ENCODE results near the gene DOCK8. TPM values are rescaled to one million over a fixed set of nuclear protein-coding genes. Genes with fewer than 3 reads are reported as not detected.

Gene DOCK8
- total RNA-seq, 1 donor: under 0.01 TPM

GRCh38 chr9:495739-496138 lies 281.1 kb downstream of the DOCK8 start:
- Histone ChIP-seq H2AFZ (ENCODE audit: low read length) (no peak overlapping the region), H3K9me3 (ENCODE audit: low read depth, low read length) (no peaks in the 10 kb centered on the region), H4K20me1 (ENCODE audit: insufficient read depth, low read length) (no peaks in the 10 kb centered on the region), H3K4me2 (ENCODE audit: insufficient read depth, low read length) (no peak overlapping the region), H3K27me3 (ENCODE audit: insufficient read depth, low read length) (no peaks in the 10 kb centered on the region), H3K4me3 (ENCODE audit: insufficient read depth, low read length) (no peak overlapping the region), H3K27ac (ENCODE audit: low read depth, low read length) (no peak overlapping the region), H3K36me3 (ENCODE audit: insufficient read depth, low read length) (no peaks in the 10 kb centered on the region), H3K4me1 (ENCODE audit: insufficient read depth, low read length) (no peaks in the 10 kb centered on the region), H3K79me2 (ENCODE audit: insufficient read depth, low read length) (no peaks in the 10 kb centered on the region)
- TF ChIP-seq, protein P1, sequence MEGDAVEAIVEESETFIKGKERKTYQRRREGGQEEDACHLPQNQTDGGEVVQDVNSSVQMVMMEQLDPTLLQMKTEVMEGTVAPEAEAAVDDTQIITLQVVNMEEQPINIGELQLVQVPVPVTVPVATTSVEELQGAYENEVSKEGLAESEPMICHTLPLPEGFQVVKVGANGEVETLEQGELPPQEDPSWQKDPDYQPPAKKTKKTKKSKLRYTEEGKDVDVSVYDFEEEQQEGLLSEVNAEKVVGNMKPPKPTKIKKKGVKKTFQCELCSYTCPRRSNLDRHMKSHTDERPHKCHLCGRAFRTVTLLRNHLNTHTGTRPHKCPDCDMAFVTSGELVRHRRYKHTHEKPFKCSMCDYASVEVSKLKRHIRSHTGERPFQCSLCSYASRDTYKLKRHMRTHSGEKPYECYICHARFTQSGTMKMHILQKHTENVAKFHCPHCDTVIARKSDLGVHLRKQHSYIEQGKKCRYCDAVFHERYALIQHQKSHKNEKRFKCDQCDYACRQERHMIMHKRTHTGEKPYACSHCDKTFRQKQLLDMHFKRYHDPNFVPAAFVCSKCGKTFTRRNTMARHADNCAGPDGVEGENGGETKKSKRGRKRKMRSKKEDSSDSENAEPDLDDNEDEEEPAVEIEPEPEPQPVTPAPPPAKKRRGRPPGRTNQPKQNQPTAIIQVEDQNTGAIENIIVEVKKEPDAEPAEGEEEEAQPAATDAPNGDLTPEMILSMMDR (IDR thresholded peaks at IDR 0.05; ENCODE audit: extremely low read depth, low read depth, low read length): no peak
- DNase-seq (ENCODE audit: insufficient read length, low spot score, missing footprints): no peak

GRCh38 chr9:503326-503725 lies 288.7 kb downstream of the DOCK8 start:
- Histone ChIP-seq H3K27me3 (ENCODE audit: insufficient read depth, low read length) (peaks cover 27% of the 10 kb centered on the region), H3K4me2 (ENCODE audit: insufficient read depth, low read length) (no peak overlapping the region), H4K20me1 (ENCODE audit: insufficient read depth, low read length) (no peaks in the 10 kb centered on the region), H3K36me3 (ENCODE audit: insufficient read depth, low read length) (no peaks in the 10 kb centered on the region), H2AFZ (ENCODE audit: low read length) (no peak overlapping the region), H3K79me2 (ENCODE audit: insufficient read depth, low read length) (no peaks in the 10 kb centered on the region), H3K4me1 (ENCODE audit: insufficient read depth, low read length) (peaks cover 3% of the 10 kb centered on the region), H3K27ac (ENCODE audit: low read depth, low read length) (no peak overlapping the region), H3K9me3 (ENCODE audit: low read depth, low read length) (no peaks in the 10 kb centered on the region), H3K4me3 (ENCODE audit: insufficient read depth, low read length) (no peak overlapping the region)
- TF ChIP-seq, protein P1 (IDR thresholded peaks at IDR 0.05; ENCODE audit: extremely low read depth, low read depth, low read length): no peak
- DNase-seq (ENCODE audit: insufficient read length, low spot score, missing footprints): no peak

GRCh38 chr9:503881-504852 lies 289.5 kb downstream of the DOCK8 start, which contains the start of gene KANK1:
KANK1 (plus strand) TSS chr9:504695.
- Histone ChIP-seq H3K27me3 (ENCODE audit: insufficient read depth, low read length) (peaks cover 27% of the 10 kb centered on the region), H3K36me3 (ENCODE audit: insufficient read depth, low read length) (no peaks in the 10 kb centered on the region), H3K79me2 (ENCODE audit: insufficient read depth, low read length) (no peaks in the 10 kb centered on the region), H3K4me2 (ENCODE audit: insufficient read depth, low read length) (peak within 1 kb of the TSS; percentile 43), H3K27ac (ENCODE audit: low read depth, low read length) (no peak within 1 kb of the TSS), H3K4me1 (ENCODE audit: insufficient read depth, low read length) (peaks cover 3% of the 10 kb centered on the region), H3K4me3 (ENCODE audit: insufficient read depth, low read length) (peak within 1 kb of the TSS; percentile 62), H4K20me1 (ENCODE audit: insufficient read depth, low read length) (no peaks in the 10 kb centered on the region), H3K9me3 (ENCODE audit: low read depth, low read length) (no peaks in the 10 kb centered on the region), H2AFZ (ENCODE audit: low read length) (peak within 1 kb of the TSS; percentile 17)
- DNase-seq (ENCODE audit: insufficient read length, low spot score, missing footprints): peak; percentile 97
- TF ChIP-seq, protein P1 (IDR thresholded peaks at IDR 0.05; ENCODE audit: extremely low read depth, low read depth, low read length): no peak
